HG02852 (cell line): ENCODE measurements around the gene ERBB2.
"Not testable (repeated sequence)": the region's sequence is repeated elsewhere in the genome, so short reads cannot be mapped to it uniquely, and the experiment has no call there.

Experiments used
- ATAC-seq: cut with Tn5 transposase; IDR thresholded peaks from one replicate; pipeline ENCODE4 v1.9.1; 2021; ENCODE audit warnings: mild to moderate bottlenecking, moderate library complexity; ENCODE audit not compliant: unreplicated experiment

ERBB2 gene

DNA sequence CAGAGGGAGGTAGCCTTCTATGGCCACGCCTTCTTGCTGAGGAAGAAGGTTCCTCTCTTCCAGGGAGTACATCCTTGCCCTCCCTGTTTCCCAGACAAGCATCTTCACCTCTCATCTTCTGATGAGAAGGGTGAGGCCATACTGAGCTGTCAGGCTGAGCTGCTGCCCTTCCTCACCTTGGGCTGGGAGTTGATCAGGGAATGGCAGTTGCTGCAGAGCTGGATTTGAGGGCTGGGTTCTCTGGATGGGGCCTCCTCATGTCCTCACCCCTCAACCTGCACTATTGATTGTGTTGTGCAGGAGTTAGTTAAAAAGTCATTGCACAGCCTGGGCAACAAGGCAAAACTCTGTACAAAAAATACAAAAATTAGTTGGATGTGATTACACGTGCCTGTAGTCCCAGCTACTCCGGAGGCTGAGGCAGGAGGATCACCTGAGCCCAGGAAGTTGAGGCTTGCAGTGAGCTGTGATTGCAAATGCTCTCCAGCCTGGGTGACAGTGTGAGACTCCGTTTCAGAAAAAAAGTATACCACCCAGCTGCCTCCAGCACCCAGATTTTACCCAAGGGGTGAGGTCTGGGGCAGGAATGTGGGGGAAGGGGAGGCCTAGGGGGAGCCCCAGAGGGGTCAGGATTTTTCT, 2.0 kb downstream of the ERBB2 start:
- no peak for ATAC-seq

- no peak for ATAC-seq
Observed at GRCh38 chr17:39702901-39703893, 3.3 kb downstream of the ERBB2 start.

DNA sequence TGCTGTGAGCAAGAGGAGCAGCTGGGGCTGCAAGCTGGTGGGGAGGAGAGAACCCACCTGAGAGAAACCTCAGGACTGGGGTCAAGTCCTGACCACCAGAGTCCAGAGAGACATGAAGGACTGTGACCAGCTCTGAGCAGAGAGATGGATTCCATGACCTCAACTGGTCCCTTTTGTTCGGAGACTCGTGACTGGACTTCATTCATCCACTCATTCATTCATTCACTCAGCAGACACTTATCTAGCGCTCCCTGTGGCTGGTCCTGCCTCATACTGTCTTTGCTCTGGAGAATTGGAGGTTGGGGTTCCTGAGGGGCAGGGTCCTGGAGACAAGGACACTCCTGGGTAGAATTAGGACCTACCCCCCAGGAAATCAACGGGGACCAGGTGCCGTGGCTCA, 4.0 kb downstream of the ERBB2 start:
- ATAC-seq: no peak

DNA sequence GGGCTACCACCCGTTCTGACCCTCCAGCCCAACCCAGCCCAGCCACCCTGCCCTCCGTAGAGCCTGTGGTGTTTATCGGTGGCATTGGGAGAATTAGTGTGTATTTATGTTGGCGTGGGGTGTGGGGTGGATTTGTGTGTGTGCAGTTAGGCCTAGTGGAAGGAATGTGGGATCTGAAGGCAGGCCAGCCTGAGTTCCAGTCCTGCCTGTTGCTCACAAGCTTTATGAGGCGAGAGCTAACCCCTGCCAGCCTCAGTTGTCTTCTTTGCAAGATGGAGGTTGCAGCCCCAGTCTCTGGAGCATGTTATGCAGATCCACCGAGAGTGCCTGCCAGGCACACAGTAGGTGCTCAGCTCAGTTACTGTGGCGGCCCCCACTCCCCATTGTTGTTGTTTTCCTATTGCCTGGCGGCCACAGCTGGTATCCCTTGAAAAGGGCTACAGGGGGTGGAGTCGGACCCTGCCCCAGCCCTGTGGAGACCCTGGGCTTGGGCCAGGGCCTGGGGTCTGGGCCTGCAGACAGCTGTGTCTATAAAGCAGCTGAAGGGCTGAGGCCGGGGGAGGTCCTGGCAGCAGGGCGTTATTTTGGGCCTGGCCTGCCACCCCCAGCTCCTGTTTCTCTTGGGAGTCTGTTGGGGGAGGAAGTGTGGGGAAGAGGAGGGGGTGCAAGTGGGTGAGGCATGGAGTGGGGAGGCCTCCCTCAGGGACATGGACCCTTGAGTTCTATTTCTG, 5.1 kb downstream of the ERBB2 start:
- ATAC-seq: no peak

DNA sequence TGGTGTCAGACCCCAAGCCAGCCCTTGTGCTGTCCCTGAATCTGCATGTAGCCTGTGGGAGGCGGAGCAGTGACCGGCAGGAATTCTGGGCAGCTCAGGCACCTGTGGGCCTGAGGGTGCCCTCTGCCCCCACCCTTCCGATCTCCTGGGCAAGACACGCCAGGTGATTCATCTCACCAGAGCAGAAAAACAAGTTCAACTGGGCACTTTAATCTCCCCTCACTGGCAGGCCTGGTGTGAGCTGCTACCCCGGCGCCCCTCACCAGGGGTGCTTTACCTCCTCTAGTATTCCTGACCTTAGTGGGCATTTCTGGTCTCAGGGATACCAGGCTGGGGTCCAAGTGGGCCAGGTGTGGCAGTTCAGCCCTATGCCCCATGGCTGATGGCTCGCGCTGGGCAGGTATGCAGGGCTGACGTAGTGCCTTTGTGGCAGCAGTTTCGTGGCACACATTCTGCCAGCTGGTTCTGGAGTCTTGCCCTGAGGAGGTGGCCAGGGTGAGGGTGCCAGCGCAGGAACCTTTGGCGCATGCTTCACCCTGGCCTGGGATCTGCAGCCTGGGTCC, 6.0 kb downstream of the ERBB2 start:
- no peak for ATAC-seq

GRCh38 chr17:39706383-39706782, 6.5 kb downstream of the ERBB2 start:
- no peak for ATAC-seq

- no peak for ATAC-seq
Observed at GRCh38 chr17:39706921-39707337, 7.1 kb downstream of the ERBB2 start.

DNA sequence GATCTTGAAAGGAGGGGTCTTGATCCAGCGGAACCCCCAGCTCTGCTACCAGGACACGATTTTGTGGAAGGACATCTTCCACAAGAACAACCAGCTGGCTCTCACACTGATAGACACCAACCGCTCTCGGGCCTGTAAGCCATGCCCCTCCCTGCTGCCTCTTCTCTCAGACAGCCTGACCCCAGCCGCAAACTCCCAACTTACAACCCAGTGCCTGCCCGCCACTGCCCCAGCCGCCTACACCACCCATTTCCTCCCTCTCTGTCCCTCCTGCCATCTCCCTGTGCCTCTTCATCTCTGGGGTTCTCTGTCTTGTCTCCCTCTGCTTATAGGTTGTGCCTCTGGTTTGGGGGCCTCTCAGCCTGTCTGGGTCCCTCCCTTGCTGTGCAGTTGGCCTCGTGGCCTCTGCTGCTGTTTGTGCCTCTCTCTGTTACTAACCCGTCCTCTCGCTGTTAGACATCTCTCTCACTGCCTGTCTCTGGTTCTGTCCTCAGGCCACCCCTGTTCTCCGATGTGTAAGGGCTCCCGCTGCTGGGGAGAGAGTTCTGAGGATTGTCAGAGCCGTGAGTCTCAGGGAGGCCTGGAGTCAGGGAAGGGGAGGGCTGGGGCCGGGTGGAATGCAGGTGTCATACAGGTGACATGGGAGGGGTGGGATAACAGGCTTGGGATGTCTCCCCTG, 9.6 kb downstream of the ERBB2 start:
- no peak for ATAC-seq

DNA sequence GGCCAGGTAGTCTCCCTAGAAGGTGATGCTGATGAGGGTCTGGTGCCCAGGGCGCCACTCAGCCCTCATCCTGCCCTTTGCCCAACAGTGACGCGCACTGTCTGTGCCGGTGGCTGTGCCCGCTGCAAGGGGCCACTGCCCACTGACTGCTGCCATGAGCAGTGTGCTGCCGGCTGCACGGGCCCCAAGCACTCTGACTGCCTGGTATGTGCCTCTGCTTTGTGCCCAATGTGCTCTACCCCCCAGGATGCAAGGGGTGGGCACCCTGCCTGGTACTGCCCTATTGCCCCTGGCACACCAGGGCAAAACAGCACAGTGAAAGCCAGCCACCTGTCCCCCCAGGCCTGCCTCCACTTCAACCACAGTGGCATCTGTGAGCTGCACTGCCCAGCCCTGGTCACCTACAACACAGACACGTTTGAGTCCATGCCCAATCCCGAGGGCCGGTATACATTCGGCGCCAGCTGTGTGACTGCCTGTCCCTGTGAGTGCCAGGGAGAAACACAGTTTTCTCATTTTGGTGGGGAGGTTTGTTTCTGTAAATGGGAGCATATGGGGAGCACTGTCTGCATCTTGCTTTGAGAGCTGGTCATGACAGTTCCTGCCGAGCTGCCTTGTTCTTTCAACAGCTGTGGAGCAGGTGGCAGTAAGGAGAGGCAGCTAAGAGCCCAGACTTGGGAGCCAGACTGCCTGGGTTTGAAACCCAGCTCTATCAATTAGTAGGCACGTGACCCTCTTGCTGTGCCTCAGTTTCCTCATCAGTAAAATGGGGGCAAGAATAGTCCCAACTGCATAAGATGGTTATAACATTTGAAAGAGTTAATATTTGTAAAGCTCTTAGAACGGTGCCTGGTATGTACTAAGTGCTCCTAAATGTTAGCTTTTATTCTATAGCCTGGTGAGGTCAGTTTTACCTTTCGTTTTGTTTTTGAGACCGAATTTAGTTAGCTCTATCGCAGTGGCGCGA, 10.4 kb downstream of the ERBB2 start:
- ATAC-seq: no peak

DNA sequence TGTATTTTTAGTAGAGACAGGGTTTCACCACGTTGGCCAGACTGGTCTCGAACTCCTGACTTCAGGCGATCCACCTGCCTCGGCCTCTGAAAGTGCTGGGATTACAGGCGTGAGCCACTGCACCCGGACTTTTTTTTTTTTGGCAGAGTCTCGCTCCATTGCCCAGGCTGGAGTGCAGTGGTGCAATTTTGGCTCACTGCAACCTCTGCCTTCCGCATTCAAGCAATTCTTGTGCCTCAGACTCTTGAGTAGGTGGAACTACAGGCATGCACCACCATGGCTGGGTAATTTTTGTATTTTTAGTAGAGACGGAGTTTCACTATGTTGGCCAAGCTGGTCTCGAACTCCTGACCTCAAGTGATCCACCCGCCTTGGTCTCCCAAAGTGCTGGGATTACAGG, 11.2 kb downstream of the ERBB2 start:
- ATAC-seq: not testable (repeated sequence)

DNA sequence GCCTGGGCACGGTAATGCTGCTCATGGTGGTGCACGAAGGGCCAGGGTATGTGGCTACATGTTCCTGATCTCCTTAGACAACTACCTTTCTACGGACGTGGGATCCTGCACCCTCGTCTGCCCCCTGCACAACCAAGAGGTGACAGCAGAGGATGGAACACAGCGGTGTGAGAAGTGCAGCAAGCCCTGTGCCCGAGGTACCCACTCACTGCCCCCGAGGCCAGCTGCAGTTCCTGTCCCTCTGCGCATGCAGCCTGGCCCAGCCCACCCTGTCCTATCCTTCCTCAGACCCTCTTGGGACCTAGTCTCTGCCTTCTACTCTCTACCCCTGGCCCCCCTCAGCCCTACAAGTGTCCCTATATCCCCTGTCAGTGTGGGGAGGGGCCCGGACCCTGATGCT, 12.0 kb downstream of the ERBB2 start:
- ATAC-seq: no peak

- ATAC-seq: no peak
Observed at GRCh38 chr17:39714234-39714633, 14.4 kb downstream of the ERBB2 start.

GRCh38 chr17:39715375-39716072, 15.7 kb downstream of the ERBB2 start:
- ATAC-seq: no peak

GRCh38 chr17:39716073-39716818, 16.4 kb downstream of the ERBB2 start:
- no peak for ATAC-seq

DNA sequence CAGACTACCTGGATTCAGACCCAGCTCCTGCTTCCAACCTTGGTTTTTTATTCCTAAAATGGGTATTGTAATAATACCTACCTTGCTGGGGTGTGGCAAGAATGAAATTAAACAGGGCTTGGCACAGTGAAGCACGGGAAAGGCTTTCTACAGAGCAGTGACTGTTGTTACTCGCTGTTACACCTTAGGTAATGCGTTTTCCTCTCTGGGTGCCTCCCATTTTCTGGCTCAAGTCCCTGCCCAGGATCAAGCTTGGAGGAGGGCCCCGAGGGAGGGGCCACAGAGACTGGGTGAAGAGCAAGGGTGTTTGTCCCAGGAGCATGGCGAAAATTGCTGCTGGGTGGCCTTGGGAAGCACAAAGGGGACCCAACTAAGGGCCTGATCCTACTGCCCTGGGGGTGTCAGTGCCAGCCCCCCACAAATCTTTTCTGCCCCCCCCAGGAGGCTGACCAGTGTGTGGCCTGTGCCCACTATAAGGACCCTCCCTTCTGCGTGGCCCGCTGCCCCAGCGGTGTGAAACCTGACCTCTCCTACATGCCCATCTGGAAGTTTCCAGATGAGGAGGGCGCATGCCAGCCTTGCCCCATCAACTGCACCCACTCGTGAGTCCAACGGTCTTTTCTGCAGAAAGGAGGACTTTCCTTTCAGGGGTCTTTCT, 17.1 kb downstream of the ERBB2 start:
- no peak for ATAC-seq

DNA sequence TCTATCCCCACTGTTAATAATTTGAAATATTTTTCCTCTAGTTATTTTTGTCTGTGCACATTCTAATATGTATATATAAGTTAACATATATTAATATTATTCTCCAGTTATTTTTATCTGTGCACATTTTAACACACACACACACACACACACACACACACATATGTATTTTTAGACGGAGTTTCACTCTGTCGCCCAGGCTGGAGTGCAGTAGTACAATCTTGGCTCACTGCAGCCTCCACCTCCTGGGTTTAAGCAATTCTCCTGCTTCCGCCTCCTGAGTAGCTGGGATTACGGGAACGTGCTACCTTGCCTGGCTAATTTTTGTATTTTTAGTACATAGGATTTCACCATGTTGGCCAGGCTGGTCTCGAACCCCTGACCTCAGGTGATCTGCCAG, 17.8 kb downstream of the ERBB2 start:
- ATAC-seq: no peak

DNA sequence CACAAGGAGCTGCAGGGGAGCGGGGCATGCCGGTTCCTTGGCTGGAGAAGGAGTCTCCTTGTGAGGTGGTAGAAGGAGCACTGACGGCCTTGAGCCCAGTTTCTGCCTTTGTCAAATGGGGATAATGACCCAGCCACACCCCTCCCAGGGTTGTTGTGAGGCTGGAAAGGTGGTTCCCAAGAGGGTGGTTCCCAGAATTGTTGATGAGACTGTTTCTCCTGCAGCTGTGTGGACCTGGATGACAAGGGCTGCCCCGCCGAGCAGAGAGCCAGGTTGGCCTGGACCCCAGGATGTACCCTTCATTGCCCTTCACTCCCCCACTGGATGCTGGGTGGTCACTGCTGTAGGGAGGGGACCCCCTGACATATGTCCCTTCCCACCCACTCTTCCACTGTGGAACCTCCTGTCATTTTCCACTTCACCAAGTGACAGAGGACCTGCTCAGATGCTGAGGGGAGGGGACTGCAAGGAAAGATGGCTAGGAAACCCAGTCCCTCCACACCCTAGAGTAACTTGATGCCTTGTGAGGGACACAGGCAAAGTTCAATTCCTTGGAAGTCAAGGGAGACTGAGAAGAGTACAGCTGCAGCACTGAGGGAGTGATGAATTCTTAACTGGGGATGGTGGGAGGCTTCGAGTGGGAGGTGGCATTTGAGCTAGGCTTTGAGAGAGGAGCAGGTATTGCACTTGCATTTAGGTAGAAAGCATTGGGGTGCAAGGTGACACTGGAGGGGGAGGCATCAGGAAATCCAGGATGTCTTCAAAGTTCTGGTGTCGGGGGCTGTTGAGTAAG, 19.9 kb downstream of the ERBB2 start:
- no peak for ATAC-seq
